ENCODE measurements around the gene STAG2.

STAG2 gene

DNA sequence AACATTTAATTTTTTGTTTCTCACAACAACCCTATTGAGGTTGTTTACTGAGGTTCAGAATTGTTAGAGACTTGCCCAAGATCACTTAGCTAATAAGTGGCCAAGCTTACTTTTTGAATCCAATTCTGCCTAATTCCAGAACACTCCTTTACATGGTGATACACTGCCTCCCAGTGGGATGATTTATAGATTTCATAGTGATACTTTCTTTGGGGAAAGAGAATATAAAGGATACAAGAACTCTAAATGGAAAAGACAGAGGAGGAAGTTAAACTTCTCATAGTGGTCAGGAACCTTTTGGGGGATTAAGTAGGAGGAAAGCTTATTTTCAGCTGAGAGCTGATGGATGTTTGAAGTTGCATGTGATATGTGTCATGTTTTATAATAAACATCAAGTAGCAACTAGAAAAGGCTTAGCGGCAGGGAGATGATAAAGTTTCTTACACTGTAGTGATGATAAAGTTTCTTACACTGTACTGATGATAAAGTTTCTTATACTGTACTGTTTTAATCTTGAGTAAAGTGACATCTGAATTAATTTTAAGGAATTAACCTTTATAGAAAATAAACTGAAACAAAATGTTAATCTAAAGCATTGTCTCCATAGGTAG is 15.3 kb downstream of the STAG2 start:
- DNase-seq (ENCODE audit: insufficient read length) (no peak), FAIRE-seq (no peak)
- TF ChIP-seq TAF1 (IDR thresholded peaks at IDR 0.05; ENCODE audit: borderline replicate concordance, low read depth, low read length) = no peak
- TF ChIP-seq POLR2AphosphoS5 (IDR thresholded peaks at IDR 0.05; ENCODE audit: low read depth, low read length) = no peak
- TF ChIP-seq POLR2A (IDR thresholded peaks at IDR 0.05; ENCODE audit: low read depth, low read length) = no peak

DNA sequence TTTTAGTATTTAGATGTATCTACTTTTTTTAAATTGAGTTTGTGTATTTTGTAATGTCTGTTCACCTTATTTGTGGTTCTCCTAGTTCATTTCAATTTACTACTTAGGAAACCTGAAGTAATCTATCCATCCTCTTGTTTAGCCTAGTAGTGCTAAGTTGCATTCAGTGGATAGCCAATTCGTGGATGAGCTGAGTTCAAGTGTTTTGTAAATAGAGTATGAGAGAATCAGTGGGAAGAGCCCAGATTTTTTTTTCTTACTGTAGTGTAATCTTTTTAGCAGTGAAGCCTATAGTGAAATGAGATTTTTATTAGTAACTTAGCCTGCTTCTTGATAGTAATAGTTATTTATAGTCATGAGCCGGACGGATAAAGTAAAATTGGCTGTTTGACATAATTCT is 21.7 kb downstream of the STAG2 start:
- FAIRE-seq (no peak), DNase-seq (ENCODE audit: insufficient read length) (no peak)
- TF ChIP-seq POLR2A (IDR thresholded peaks at IDR 0.05; ENCODE audit: low read depth, low read length) (no peak), POLR2AphosphoS5 (IDR thresholded peaks at IDR 0.05; ENCODE audit: low read depth, low read length) (no peak), TAF1 (IDR thresholded peaks at IDR 0.05; ENCODE audit: borderline replicate concordance, low read depth, low read length) (no peak)

DNA sequence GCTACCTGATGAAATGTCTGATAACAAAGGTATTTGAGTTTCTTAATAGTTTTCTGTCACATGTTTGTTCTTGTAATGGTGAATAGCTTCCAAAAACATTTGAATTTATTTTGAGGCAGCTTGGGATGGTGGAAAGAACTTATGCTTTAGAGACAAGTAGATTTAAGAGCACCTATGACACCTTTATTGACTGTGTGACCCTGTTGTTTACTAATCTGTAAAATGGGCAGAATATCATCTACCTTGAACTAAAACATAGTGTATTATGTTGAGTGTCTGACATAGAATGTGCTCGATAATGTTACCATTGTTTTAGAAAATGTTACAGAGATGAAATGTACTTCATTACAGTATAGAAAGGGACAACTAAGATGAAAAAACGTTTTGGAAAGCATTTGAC is 24.9 kb downstream of the STAG2 start:
- DNase-seq (ENCODE audit: insufficient read length) (no peak), FAIRE-seq (no peak)
- TF ChIP-seq POLR2AphosphoS5 (IDR thresholded peaks at IDR 0.05; ENCODE audit: low read depth, low read length) (no peak), TAF1 (IDR thresholded peaks at IDR 0.05; ENCODE audit: borderline replicate concordance, low read depth, low read length) (no peak), POLR2A (IDR thresholded peaks at IDR 0.05; ENCODE audit: low read depth, low read length) (no peak)

DNA sequence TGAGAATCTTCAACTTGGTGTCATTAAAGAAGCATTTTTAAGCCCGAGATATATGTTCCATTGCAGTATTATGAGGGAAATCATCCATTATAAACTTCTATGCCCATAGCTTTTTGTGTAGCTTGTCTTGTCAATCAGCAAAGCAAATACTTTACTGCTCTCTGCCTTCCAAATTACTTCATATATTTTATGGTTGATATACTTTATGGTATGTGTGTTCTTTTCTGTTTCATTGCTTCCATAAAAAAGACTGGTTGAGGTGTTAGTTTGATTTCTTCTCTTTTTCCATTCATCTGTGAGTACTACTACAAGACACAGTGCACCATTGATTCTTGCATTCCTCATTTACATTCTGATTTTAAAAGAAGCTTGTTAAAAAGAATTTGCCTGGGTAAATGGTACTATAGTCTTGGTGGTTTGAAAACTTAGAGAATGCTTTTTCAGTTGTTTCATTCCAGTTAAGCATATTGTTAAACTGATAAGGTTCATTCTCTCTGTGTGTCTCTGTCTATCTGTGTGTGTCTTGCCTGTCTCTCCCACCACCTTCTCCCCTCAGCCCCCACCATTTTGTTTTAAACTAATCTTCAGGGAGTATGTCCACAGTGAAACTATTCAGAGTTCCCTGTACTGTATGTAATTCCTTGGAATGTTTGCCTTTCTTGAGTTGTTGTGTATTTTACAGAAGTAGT is 27.1 kb downstream of the STAG2 start:
- no peak for FAIRE-seq
- no peak for DNase-seq (ENCODE audit: insufficient read length)
- TF ChIP-seq POLR2AphosphoS5 (IDR thresholded peaks at IDR 0.05; ENCODE audit: low read depth, low read length) (no peak), POLR2A (IDR thresholded peaks at IDR 0.05; ENCODE audit: low read depth, low read length) (no peak), TAF1 (IDR thresholded peaks at IDR 0.05; ENCODE audit: borderline replicate concordance, low read depth, low read length) (no peak)

DNA sequence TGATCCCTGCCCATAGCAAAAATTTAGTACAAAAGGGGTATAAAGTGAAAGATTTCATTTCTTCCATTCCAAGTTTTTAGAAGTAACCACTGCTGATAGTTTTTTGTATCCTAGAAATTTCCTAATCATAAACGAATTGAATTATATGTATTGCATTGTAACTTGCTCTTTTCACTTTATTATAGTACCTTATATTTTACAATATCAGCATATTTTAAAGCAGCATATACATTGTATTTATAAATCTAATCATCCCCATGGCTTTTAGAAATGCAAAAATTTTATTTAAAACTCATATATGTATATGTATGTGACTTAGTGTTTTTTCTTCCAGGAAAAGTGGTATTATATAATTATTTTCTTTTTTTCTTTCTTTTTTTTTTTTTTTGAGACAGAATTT is 27.7 kb downstream of the STAG2 start:
- FAIRE-seq (no peak), DNase-seq (ENCODE audit: insufficient read length) (no peak)
- TF ChIP-seq TAF1 (IDR thresholded peaks at IDR 0.05; ENCODE audit: borderline replicate concordance, low read depth, low read length) (no peak), POLR2AphosphoS5 (IDR thresholded peaks at IDR 0.05; ENCODE audit: low read depth, low read length) (no peak), POLR2A (IDR thresholded peaks at IDR 0.05; ENCODE audit: low read depth, low read length) (no peak)

DNA sequence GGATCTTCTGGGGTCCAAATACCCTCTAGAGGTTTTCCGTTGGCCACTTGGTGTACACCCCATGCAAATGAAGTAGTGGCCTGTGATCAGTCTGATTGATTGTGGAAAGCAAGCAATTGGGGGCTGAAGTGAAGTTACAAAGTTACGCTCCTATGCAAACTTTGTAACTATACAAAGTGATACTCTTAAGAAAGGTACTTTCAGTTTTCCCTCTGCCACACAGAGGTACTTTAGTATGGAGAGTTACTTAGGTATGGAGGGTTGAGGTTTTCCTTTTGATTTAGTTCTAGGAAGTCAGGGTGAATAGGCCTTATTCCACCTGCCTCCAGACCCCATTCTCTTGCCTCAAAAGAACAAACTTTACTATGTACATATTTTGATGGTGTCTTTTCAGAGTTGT is 28.7 kb downstream of the STAG2 start:
- no peak for TF ChIP-seq POLR2AphosphoS5 (IDR thresholded peaks at IDR 0.05; ENCODE audit: low read depth, low read length)
- no peak for TF ChIP-seq POLR2A (IDR thresholded peaks at IDR 0.05; ENCODE audit: low read depth, low read length)
- no peak for TF ChIP-seq TAF1 (IDR thresholded peaks at IDR 0.05; ENCODE audit: borderline replicate concordance, low read depth, low read length)
- FAIRE-seq = no peak

DNA sequence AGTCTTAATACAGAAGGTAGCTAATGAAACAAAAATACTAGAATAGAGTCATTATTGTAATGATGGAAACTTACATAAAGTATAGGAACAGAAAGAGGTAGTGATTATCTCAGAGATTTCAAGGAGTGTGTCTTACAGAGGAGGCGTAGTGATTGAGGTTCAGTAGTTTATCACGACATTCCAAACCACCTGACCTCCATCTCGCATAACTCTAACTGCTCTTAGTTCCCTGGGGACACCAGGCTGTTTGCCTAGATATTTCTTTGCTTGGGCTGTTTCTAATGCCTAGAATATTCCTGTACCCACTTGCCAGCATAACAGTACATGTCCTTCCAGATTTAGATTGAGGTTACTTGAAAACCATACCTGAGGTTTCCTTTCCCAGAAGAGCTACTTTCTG is 29.1 kb downstream of the STAG2 start:
- DNase-seq (ENCODE audit: insufficient read length) = no peak
- no peak for TF ChIP-seq POLR2A (IDR thresholded peaks at IDR 0.05; ENCODE audit: low read depth, low read length)
- TF ChIP-seq TAF1 (IDR thresholded peaks at IDR 0.05; ENCODE audit: borderline replicate concordance, low read depth, low read length) = no peak
- TF ChIP-seq POLR2AphosphoS5 (IDR thresholded peaks at IDR 0.05; ENCODE audit: low read depth, low read length) = no peak
- FAIRE-seq = peak; percentile 42

More for the DNA sequence above, 28.7 kb downstream of the STAG2 start:
- no peak for DNase-seq (ENCODE audit: insufficient read length)

DNA sequence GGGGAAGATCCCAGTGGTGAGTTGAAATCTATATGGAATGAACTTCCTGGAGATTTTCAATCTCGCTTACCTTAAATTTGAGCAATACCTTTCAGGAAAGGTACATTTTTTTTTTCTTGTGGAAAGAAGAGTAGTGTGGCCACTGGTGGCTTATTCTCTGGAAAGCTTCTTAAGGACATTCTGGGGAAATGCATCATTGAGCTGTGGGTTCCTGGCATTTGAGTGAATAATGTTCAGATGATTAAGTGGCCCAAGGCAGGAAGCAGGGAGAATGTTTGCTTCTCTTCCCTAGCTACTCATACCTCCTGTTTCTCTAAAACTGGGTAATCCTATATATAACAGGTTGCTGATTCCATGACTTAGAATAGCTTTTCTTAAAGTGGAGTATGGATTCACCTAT is 31.8 kb downstream of the STAG2 start:
- TF ChIP-seq POLR2A (IDR thresholded peaks at IDR 0.05; ENCODE audit: low read depth, low read length) (no peak), TAF1 (IDR thresholded peaks at IDR 0.05; ENCODE audit: borderline replicate concordance, low read depth, low read length) (no peak), POLR2AphosphoS5 (IDR thresholded peaks at IDR 0.05; ENCODE audit: low read depth, low read length) (no peak)
- no peak for DNase-seq (ENCODE audit: insufficient read length)
- no peak for FAIRE-seq

DNA sequence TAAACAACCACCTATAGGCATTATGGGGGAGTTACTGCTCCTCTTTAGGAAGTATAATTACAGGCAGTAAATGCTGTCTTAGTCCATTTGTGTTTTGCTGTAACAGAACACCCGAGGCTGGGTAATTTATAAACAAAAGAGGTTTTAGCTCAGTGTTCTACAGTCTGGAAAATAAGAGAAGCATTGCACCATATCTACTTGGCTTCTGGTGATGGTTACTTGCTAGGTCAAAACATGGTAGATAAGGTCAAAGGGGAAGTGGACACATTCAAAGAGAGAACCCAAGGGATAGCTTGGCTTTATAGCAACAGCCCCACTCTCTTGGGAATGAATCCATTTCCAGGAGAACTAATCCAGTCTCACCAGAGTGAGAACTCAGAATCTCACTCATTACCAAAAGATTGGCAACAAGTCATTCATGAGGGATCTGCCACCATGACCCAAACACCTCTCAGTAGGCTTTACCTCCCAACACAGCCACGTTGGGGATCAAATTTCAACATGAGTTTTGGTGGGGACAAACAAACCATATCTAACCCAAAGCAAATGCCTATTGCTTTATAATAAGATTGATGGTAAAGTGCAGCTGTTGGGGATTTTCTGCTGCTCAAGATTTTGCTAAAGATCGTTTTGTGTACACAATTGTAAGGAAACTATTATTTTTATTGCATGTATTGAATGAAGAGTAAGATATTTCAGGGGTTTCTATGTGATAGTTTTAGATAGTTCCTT is 32.6 kb downstream of the STAG2 start:
- no peak for TF ChIP-seq TAF1 (IDR thresholded peaks at IDR 0.05; ENCODE audit: borderline replicate concordance, low read depth, low read length)
- no peak for TF ChIP-seq POLR2AphosphoS5 (IDR thresholded peaks at IDR 0.05; ENCODE audit: low read depth, low read length)
- no peak for TF ChIP-seq POLR2A (IDR thresholded peaks at IDR 0.05; ENCODE audit: low read depth, low read length)
- no peak for DNase-seq (ENCODE audit: insufficient read length)
- no peak for FAIRE-seq

DNA sequence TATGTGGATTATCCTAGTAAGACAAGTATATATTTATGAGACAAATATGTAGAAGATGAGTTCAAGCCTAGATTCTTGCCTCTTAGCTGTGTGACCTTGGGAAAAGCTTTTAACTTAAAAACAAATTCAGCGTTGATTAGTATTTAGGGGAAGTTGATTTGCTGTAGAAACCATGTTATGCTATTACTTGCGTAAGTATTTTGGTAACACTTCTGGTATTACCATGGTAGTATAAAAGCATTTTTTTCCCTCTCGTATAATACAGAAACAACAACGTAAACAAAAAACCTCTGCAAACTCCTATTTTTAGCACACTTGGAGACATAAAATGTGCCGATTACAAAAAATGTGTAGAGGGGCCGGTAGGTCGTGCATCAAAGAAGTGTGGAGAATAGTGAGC is 33.2 kb downstream of the STAG2 start:
- FAIRE-seq (no peak), DNase-seq (ENCODE audit: insufficient read length) (no peak)
- TF ChIP-seq POLR2AphosphoS5 (IDR thresholded peaks at IDR 0.05; ENCODE audit: low read depth, low read length) (no peak), TAF1 (IDR thresholded peaks at IDR 0.05; ENCODE audit: borderline replicate concordance, low read depth, low read length) (no peak), POLR2A (IDR thresholded peaks at IDR 0.05; ENCODE audit: low read depth, low read length) (no peak)

DNA sequence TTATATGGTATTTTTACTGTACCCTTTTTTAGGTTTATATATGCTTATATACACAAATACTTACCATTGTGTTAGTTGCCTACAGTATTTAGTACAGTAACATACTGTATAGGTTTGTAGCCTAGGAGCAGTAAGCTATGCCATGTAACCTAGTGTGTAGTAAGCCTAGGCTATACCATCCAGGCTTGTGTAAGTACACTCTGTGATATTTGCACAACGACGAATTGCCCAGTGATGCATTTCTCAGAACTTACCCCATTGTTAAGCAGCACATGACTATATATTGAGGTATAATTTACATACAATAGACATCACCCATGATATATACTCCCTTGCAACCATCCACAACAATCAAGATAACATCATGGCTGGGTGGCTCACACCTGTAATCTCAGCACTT is 40.1 kb downstream of the STAG2 start:
- no peak for TF ChIP-seq TAF1 (IDR thresholded peaks at IDR 0.05; ENCODE audit: borderline replicate concordance, low read depth, low read length)
- TF ChIP-seq POLR2A (IDR thresholded peaks at IDR 0.05; ENCODE audit: low read depth, low read length) = no peak
- TF ChIP-seq POLR2AphosphoS5 (IDR thresholded peaks at IDR 0.05; ENCODE audit: low read depth, low read length) = no peak
- DNase-seq (ENCODE audit: insufficient read length) (no peak), FAIRE-seq (no peak)
